ENCODE measurements around the gene CSMD2.

CSMD2 gene

DNA sequence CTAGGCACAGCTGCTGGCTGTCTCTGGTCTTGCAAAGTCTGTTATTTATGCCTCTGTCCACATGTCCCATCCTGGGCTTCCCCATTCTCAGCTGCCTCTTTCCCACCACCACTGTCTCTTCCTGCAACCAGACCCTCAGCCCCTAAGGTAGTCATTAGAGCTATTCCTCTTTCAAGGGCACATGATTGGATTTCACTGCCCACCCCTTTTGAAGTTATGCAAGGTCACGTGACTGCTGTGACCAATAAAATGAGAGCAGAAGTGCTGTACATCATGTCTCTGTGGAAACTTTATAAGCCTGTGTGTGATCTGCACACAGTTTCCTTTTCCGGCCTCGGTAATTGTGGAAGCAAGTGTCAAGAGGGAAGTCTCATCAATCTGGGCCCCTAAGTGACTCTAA lies 437.7 kb downstream of the CSMD2 start:
- no peak for ATAC-seq
- no peak for TF ChIP-seq ESRRG (CRISPR knock-in tag; IDR thresholded peaks at IDR 0.05)
- TF ChIP-seq, protein P1, sequence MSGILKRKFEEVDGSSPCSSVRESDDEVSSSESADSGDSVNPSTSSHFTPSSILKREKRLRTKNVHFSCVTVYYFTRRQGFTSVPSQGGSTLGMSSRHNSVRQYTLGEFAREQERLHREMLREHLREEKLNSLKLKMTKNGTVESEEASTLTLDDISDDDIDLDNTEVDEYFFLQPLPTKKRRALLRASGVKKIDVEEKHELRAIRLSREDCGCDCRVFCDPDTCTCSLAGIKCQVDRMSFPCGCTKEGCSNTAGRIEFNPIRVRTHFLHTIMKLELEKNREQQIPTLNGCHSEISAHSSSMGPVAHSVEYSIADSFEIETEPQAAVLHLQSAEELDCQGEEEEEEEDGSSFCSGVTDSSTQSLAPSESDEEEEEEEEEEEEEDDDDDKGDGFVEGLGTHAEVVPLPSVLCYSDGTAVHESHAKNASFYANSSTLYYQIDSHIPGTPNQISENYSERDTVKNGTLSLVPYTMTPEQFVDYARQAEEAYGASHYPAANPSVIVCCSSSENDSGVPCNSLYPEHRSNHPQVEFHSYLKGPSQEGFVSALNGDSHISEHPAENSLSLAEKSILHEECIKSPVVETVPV (CRISPR knock-in tag; IDR thresholded peaks at IDR 0.05): no peak
- TF ChIP-seq ZNF70 (CRISPR knock-in tag; IDR thresholded peaks at IDR 0.05): no peak
- no peak for TF ChIP-seq TOX (CRISPR knock-in tag; IDR thresholded peaks at IDR 0.05; ENCODE audit: borderline replicate concordance)
- no peak for TF ChIP-seq ZC3H10 (CRISPR knock-in tag; IDR thresholded peaks at IDR 0.05)
- TF ChIP-seq TCF4 (CRISPR knock-in tag; IDR thresholded peaks at IDR 0.05; ENCODE audit: borderline replicate concordance): no peak
- TF ChIP-seq CSDC2 (CRISPR knock-in tag; IDR thresholded peaks at IDR 0.05): no peak
- TF ChIP-seq, protein P2, sequence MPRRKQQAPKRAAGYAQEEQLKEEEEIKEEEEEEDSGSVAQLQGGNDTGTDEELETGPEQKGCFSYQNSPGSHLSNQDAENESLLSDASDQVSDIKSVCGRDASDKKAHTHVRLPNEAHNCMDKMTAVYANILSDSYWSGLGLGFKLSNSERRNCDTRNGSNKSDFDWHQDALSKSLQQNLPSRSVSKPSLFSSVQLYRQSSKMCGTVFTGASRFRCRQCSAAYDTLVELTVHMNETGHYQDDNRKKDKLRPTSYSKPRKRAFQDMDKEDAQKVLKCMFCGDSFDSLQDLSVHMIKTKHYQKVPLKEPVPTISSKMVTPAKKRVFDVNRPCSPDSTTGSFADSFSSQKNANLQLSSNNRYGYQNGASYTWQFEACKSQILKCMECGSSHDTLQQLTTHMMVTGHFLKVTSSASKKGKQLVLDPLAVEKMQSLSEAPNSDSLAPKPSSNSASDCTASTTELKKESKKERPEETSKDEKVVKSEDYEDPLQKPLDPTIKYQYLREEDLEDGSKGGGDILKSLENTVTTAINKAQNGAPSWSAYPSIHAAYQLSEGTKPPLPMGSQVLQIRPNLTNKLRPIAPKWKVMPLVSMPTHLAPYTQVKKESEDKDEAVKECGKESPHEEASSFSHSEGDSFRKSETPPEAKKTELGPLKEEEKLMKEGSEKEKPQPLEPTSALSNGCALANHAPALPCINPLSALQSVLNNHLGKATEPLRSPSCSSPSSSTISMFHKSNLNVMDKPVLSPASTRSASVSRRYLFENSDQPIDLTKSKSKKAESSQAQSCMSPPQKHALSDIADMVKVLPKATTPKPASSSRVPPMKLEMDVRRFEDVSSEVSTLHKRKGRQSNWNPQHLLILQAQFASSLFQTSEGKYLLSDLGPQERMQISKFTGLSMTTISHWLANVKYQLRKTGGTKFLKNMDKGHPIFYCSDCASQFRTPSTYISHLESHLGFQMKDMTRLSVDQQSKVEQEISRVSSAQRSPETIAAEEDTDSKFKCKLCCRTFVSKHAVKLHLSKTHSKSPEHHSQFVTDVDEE (CRISPR knock-in tag; IDR thresholded peaks at IDR 0.05): no peak
- no peak for TF ChIP-seq BACH2 (CRISPR knock-in tag; IDR thresholded peaks at IDR 0.05; ENCODE audit: borderline replicate concordance)
- no peak for TF ChIP-seq ZNF8 (CRISPR knock-in tag; IDR thresholded peaks at IDR 0.05)
- no peak for TF ChIP-seq ARNTL (CRISPR knock-in tag; IDR thresholded peaks at IDR 0.05; ENCODE audit: borderline replicate concordance, low read depth)
- TF ChIP-seq, protein P3, sequence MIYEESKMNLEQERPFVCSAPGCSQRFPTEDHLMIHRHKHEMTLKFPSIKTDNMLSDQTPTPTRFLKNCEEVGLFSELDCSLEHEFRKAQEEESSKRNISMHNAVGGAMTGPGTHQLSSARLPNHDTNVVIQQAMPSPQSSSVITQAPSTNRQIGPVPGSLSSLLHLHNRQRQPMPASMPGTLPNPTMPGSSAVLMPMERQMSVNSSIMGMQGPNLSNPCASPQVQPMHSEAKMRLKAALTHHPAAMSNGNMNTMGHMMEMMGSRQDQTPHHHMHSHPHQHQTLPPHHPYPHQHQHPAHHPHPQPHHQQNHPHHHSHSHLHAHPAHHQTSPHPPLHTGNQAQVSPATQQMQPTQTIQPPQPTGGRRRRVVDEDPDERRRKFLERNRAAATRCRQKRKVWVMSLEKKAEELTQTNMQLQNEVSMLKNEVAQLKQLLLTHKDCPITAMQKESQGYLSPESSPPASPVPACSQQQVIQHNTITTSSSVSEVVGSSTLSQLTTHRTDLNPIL (CRISPR knock-in tag; IDR thresholded peaks at IDR 0.05; ENCODE audit: low read depth): no peak
- no peak for TF ChIP-seq ZFP3 (CRISPR knock-in tag; IDR thresholded peaks at IDR 0.05)
- no peak for TF ChIP-seq ZFP30 (CRISPR knock-in tag; IDR thresholded peaks at IDR 0.05)
- no peak for TF ChIP-seq OSR1 (CRISPR knock-in tag; IDR thresholded peaks at IDR 0.05)

DNA sequence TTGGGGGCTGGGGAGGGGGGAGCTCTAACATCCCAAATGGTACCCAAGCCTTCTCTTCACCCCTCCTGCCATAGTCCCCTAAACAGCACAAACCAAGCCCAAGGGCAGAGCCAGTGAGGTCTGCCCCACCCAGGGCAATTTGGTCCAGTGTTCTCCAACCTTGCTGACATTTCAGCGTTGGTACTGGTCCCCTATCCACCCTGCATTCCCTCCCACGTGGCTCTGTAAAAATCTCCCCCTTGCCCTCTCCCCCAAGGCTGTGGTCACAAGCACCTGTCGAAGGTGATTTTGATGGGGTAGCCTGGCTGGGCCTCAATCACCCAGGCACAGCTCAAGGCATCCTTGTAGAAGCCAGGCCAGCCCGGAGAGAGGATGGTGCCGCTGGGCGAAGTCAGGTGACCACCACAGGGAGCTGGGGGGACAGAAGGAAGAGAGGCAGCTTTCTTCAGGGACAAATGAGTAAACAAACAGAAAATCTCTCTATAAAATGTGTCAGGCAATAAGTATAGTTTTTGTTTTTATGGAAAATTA lies 438.7 kb downstream of the CSMD2 start:
- TF ChIP-seq ESRRG (CRISPR knock-in tag; IDR thresholded peaks at IDR 0.05): no peak
- no peak for TF ChIP-seq BACH2 (CRISPR knock-in tag; IDR thresholded peaks at IDR 0.05; ENCODE audit: borderline replicate concordance)
- TF ChIP-seq TOX (CRISPR knock-in tag; IDR thresholded peaks at IDR 0.05; ENCODE audit: borderline replicate concordance): no peak
- no peak for TF ChIP-seq OSR1 (CRISPR knock-in tag; IDR thresholded peaks at IDR 0.05)
- no peak for ATAC-seq

DNA sequence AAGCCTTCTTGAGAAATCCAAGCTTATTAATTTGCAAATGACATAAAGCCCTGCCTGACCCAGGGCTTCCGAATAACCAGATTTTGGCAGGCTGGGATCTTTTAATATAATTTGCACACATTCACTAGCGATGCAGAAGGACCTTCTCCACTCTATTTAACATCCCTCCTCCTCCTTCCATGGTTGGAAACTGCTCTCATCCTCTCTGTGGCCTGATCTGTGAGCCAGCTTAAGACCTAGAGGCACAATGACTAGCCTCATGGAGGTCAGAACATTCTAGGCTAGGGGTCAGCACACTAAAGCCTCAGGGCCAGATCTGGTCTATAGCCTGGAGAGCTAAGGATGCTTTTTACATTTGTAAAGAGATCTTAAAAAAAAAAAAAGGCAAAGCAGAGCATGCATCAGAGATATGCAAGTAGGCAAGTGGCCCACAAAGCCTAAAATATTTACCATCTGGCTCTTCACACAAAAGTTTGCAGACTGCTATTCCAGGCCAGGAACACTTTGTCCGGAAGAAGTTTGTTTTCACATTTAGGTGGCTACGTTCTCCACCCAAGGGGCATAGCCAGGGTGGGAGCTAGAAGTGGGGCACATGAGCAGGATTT lies 439.4 kb downstream of the CSMD2 start:
- TF ChIP-seq TOX (CRISPR knock-in tag; IDR thresholded peaks at IDR 0.05; ENCODE audit: borderline replicate concordance): no peak
- TF ChIP-seq CSDC2 (CRISPR knock-in tag; IDR thresholded peaks at IDR 0.05): no peak
- no peak for TF ChIP-seq ARNTL (CRISPR knock-in tag; IDR thresholded peaks at IDR 0.05; ENCODE audit: borderline replicate concordance, low read depth)
- TF ChIP-seq ISL1 (CRISPR knock-in tag; IDR thresholded peaks at IDR 0.05): no peak
- TF ChIP-seq ZNF8 (CRISPR knock-in tag; IDR thresholded peaks at IDR 0.05): no peak
- no peak for TF ChIP-seq ZNF565 (CRISPR knock-in tag; conservative IDR thresholded peaks at IDR 0.05; ENCODE audit: low read depth)
- TF ChIP-seq, protein P3 (CRISPR knock-in tag; IDR thresholded peaks at IDR 0.05; ENCODE audit: low read depth): no peak
- TF ChIP-seq ZFP3 (CRISPR knock-in tag; IDR thresholded peaks at IDR 0.05): no peak
- TF ChIP-seq ESRRG (CRISPR knock-in tag; IDR thresholded peaks at IDR 0.05): no peak
- no peak for TF ChIP-seq GLIS3 (CRISPR knock-in tag; IDR thresholded peaks at IDR 0.05)
- no peak for TF ChIP-seq OSR1 (CRISPR knock-in tag; IDR thresholded peaks at IDR 0.05)
- no peak for TF ChIP-seq TCF4 (CRISPR knock-in tag; IDR thresholded peaks at IDR 0.05; ENCODE audit: borderline replicate concordance)
- TF ChIP-seq, protein P4, sequence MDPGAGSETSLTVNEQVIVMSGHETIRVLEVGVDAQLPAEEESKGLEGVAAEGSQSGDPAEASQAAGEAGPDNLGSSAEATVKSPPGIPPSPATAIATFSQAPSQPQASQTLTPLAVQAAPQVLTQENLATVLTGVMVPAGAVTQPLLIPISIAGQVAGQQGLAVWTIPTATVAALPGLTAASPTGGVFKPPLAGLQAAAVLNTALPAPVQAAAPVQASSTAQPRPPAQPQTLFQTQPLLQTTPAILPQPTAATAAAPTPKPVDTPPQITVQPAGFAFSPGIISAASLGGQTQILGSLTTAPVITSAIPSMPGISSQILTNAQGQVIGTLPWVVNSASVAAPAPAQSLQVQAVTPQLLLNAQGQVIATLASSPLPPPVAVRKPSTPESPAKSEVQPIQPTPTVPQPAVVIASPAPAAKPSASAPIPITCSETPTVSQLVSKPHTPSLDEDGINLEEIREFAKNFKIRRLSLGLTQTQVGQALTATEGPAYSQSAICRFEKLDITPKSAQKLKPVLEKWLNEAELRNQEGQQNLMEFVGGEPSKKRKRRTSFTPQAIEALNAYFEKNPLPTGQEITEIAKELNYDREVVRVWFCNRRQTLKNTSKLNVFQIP (CRISPR knock-in tag; IDR thresholded peaks at IDR 0.05; ENCODE audit: borderline replicate concordance, low read depth): no peak
- ATAC-seq: no peak

Data from SK-N-SH treated with all-trans-retinoic acid at 6 μM for 48 hours (cell line).